Suprapubic skin (tissue), 4 donors: ENCODE data around the gene DHX30.

Experiments
- CTCF ChIP-seq, 2 donors: fragments of 200-600 bp in 1 of 2; fragments of 450-650 bp in 1 of 2; sonication (generic) in 1 of 2; IDR thresholded peaks; one replicate each; pipeline ENCODE4 v1.5.1; 2016 to 2019; ENCODE audit warnings: antibody characterized with exemption in 2 of 2, mild to moderate bottlenecking in 1 of 2, moderate library complexity in 1 of 2
- EP300 ChIP-seq: sonication (generic); formaldehyde crosslinking; IDR thresholded peaks from one replicate; pipeline ENCODE4 v1.6.1; 2017; ENCODE audit warnings: antibody characterized with exemption
- POLR2A ChIP-seq, 2 donors: fragments of 450-650 bp; IDR thresholded peaks; one replicate each; pipeline ENCODE4 v1.6.1; 2017; ENCODE audit warnings: antibody characterized with exemption in 2 of 2, mild to moderate bottlenecking in 2 of 2, moderate library complexity in 2 of 2
- POLR2AphosphoS5 ChIP-seq, 3 donors: sonication (generic); formaldehyde crosslinking; IDR thresholded peaks; one replicate each; pipeline ENCODE4 v1.6.1; 2017; ENCODE audit warnings: antibody characterized with exemption in 3 of 3

- TF ChIP-seq CTCF (IDR thresholded peaks at IDR 0.05) (no peak), POLR2A (IDR thresholded peaks at IDR 0.05) (no peak), POLR2AphosphoS5 (IDR thresholded peaks at IDR 0.05) (no peak), EP300 (no peak)
These were observed 1.6 kb downstream of the DHX30 start for GRCh38 chr3:47804577-47804976.
